Stimulated activated effector memory CD8-positive, alpha-beta T cell treated with anti-CD3 and anti-CD28 coated beads, Interleukin-12 subunit alpha, Interleukin-12 subunit beta, amount 100 ng/mL, for 72 hours (primary cell): Measurements from ENCODE around the gene C2orf92.

ENCODE experiments used
- ATAC-seq: fragments of 150-1000 bp; cut with Tn5 transposase; 2 replicates; pipeline ENCODE4 v1.10.0; 2021
- DNase-seq, 2 donors: peaks; one replicate each; pipeline ENCODE4 v3.0.0; 2021 to 2022; ENCODE audit warnings: low spot score in 2 of 2
- H3K27ac Mint-ChIP-seq: one replicate; pipeline ENCODE4 v1.8.0; 2022; ENCODE audit warnings: mild to moderate bottlenecking, mixed read lengths
- H3K36me3 Mint-ChIP-seq: one replicate; pipeline ENCODE4 v1.8.0; 2022; ENCODE audit warnings: mild to moderate bottlenecking, mixed read lengths
- H3K4me1 Mint-ChIP-seq: one replicate; pipeline ENCODE4 v1.8.0; 2022; ENCODE audit warnings: mixed read lengths
- H3K4me3 Mint-ChIP-seq: one replicate; pipeline ENCODE4 v1.8.0; 2022; ENCODE audit warnings: mild to moderate bottlenecking, mixed read lengths
- H3K9me3 Mint-ChIP-seq: one replicate; pipeline ENCODE4 v1.8.0; 2022; ENCODE audit warnings: mixed read lengths

The C2orf92 gene

GRCh38 chr2:97697252-97698235, 28.0 kb downstream of the C2orf92 start:
- peak; percentile 95 for ATAC-seq
- H3K36me3 Mint-ChIP-seq: no peaks in the 10 kb centered on the region
- no peaks in the 10 kb centered on the region for H3K9me3 Mint-ChIP-seq
- no peak overlapping the region for H3K27ac Mint-ChIP-seq
- DNase-seq: peak; percentile 88 to 95
- H3K4me3 Mint-ChIP-seq: no peak overlapping the region
- peaks cover 14% of the 10 kb centered on the region for H3K4me1 Mint-ChIP-seq

- Mint-ChIP-seq H3K4me3 (no peak overlapping the region), H3K27ac (no peak overlapping the region), H3K4me1 (peaks cover 14% of the 10 kb centered on the region), H3K9me3 (no peaks in the 10 kb centered on the region), H3K36me3 (no peaks in the 10 kb centered on the region)
- no peak for ATAC-seq
- no peak for DNase-seq
Measured at GRCh38 chr2:97698530-97698929, 29.0 kb downstream of the C2orf92 start.

- H3K36me3 Mint-ChIP-seq: no peaks in the 10 kb centered on the region
- H3K4me1 Mint-ChIP-seq: peaks cover 14% of the 10 kb centered on the region
- ATAC-seq (peak; percentile 79), DNase-seq (peak; percentile 37 to 79)
- no peak overlapping the region for H3K4me3 Mint-ChIP-seq
- H3K27ac Mint-ChIP-seq: no peak overlapping the region
- no peaks in the 10 kb centered on the region for H3K9me3 Mint-ChIP-seq
Measured at GRCh38 chr2:97699765-97700444, 30.4 kb downstream of the C2orf92 start.

- H3K27ac Mint-ChIP-seq: no peak overlapping the region
- no peaks in the 10 kb centered on the region for H3K9me3 Mint-ChIP-seq
- H3K4me3 Mint-ChIP-seq: no peak overlapping the region
- ATAC-seq (no peak), DNase-seq (no peak)
- H3K4me1 Mint-ChIP-seq: peaks cover 14% of the 10 kb centered on the region
- H3K36me3 Mint-ChIP-seq: no peaks in the 10 kb centered on the region
Measured at GRCh38 chr2:97701186-97701585, 31.7 kb downstream of the C2orf92 start.

- H3K36me3 Mint-ChIP-seq: no peaks in the 10 kb centered on the region
- H3K4me1 Mint-ChIP-seq: peaks cover 13% of the 10 kb centered on the region
- no peak for DNase-seq
- ATAC-seq: no peak
- no peaks in the 10 kb centered on the region for H3K9me3 Mint-ChIP-seq
- H3K27ac Mint-ChIP-seq: no peak overlapping the region
- H3K4me3 Mint-ChIP-seq: no peak overlapping the region
Measured at GRCh38 chr2:97701851-97702465, 32.4 kb downstream of the C2orf92 start.

GRCh38 chr2:97702731-97703470, 33.4 kb downstream of the C2orf92 start:
- Mint-ChIP-seq H3K36me3 (no peaks in the 10 kb centered on the region), H3K9me3 (no peaks in the 10 kb centered on the region), H3K27ac (no peak overlapping the region), H3K4me1 (peaks cover 9% of the 10 kb centered on the region), H3K4me3 (no peak overlapping the region)
- ATAC-seq: no peak
- DNase-seq: no peak

GRCh38 chr2:97703741-97704140, 34.2 kb downstream of the C2orf92 start:
- no peak for DNase-seq
- Mint-ChIP-seq H3K4me1 (peaks cover 9% of the 10 kb centered on the region), H3K9me3 (no peaks in the 10 kb centered on the region), H3K4me3 (no peak overlapping the region), H3K27ac (no peak overlapping the region), H3K36me3 (no peaks in the 10 kb centered on the region)
- ATAC-seq: no peak

- Mint-ChIP-seq H3K27ac (no peak overlapping the region), H3K9me3 (no peaks in the 10 kb centered on the region)
Measured at GRCh38 chr2:97704989-97705388, 35.5 kb downstream of the C2orf92 start.

GRCh38 chr2:97706112-97706511, 36.6 kb downstream of the C2orf92 start:
- no peaks in the 10 kb centered on the region for H3K9me3 Mint-ChIP-seq
- DNase-seq (no peak), ATAC-seq (no peak)
- H3K36me3 Mint-ChIP-seq: no peaks in the 10 kb centered on the region
- peaks cover 14% of the 10 kb centered on the region for H3K4me1 Mint-ChIP-seq
- no peak overlapping the region for H3K4me3 Mint-ChIP-seq
- no peak overlapping the region for H3K27ac Mint-ChIP-seq

More at GRCh38 chr2:97704989-97705388, 35.5 kb downstream of the C2orf92 start:
- peaks cover 11% of the 10 kb centered on the region for H3K4me1 Mint-ChIP-seq
- no peak for DNase-seq
- no peaks in the 10 kb centered on the region for H3K36me3 Mint-ChIP-seq
- no peak overlapping the region for H3K4me3 Mint-ChIP-seq
- no peak for ATAC-seq

- H3K4me3 Mint-ChIP-seq: no peak overlapping the region
- DNase-seq: no peak
- ATAC-seq: no peak
Measured at GRCh38 chr2:97706708-97707345, 37.3 kb downstream of the C2orf92 start.

GRCh38 chr2:97707362-97708047, 38.0 kb downstream of the C2orf92 start:
- Mint-ChIP-seq H3K9me3 (no peaks in the 10 kb centered on the region), H3K27ac (no peak overlapping the region), H3K4me1 (peaks cover 28% of the 10 kb centered on the region), H3K4me3 (no peak overlapping the region), H3K36me3 (no peaks in the 10 kb centered on the region)
- no peak for ATAC-seq
- no peak for DNase-seq

More at GRCh38 chr2:97706708-97707345, 37.3 kb downstream of the C2orf92 start:
- Mint-ChIP-seq H3K27ac (no peak overlapping the region), H3K4me1 (peaks cover 21% of the 10 kb centered on the region), H3K9me3 (no peaks in the 10 kb centered on the region), H3K36me3 (no peaks in the 10 kb centered on the region)

GRCh38 chr2:97708048-97708380, 38.5 kb downstream of the C2orf92 start:
- DNase-seq: no peak
- H3K4me1 Mint-ChIP-seq: peaks cover 33% of the 10 kb centered on the region
- ATAC-seq: no peak
- H3K4me3 Mint-ChIP-seq: no peak overlapping the region
- no peak overlapping the region for H3K27ac Mint-ChIP-seq
- H3K36me3 Mint-ChIP-seq: no peaks in the 10 kb centered on the region
- no peaks in the 10 kb centered on the region for H3K9me3 Mint-ChIP-seq

GRCh38 chr2:97708608-97709007, 39.1 kb downstream of the C2orf92 start:
- no peak overlapping the region for H3K27ac Mint-ChIP-seq
- ATAC-seq (no peak), DNase-seq (no peak)
- H3K4me3 Mint-ChIP-seq: no peak overlapping the region
- H3K36me3 Mint-ChIP-seq: peaks cover 4% of the 10 kb centered on the region
- H3K9me3 Mint-ChIP-seq: no peaks in the 10 kb centered on the region
- peaks cover 39% of the 10 kb centered on the region for H3K4me1 Mint-ChIP-seq

GRCh38 chr2:97711394-97711711, 41.8 kb downstream of the C2orf92 start:
- Mint-ChIP-seq H3K27ac (peak overlapping the region; percentile 99), H3K4me3 (peak overlapping the region; percentile 93), H3K9me3 (no peaks in the 10 kb centered on the region), H3K36me3 (peaks cover 31% of the 10 kb centered on the region), H3K4me1 (peaks cover 66% of the 10 kb centered on the region)
- DNase-seq: no peak
- ATAC-seq: no peak
